Mesothelial cell of epicardium (in vitro differentiated cells): ENCODE measurements around the gene GADD45A. TPM values are rescaled to one million over a fixed set of nuclear protein-coding genes. Genes with fewer than 3 reads are reported as not detected.
"Not testable (repeated sequence)": the region's sequence is repeated elsewhere in the genome, so short reads cannot be mapped to it uniquely, and the experiment has no call there.

ENCODE experiments used
- DNase-seq, 2 experiments: peaks; one replicate each; pipeline ENCODE4 v3.0.0; 2021; ENCODE audit warnings: low spot score in 2 of 2; ENCODE audit not compliant: unreplicated experiment in 2 of 2
- H3K27ac Mint-ChIP-seq: 2 replicates; pipeline ENCODE4 v1.8.0; 2021; ENCODE audit warnings: mixed read lengths
- H3K27me3 Mint-ChIP-seq: 2 replicates; pipeline ENCODE4 v1.8.0; 2021; ENCODE audit warnings: low read depth, mixed read lengths
- H3K36me3 Mint-ChIP-seq: 2 replicates; pipeline ENCODE4 v1.8.0; 2021; ENCODE audit warnings: mixed read lengths
- H3K4me1 Mint-ChIP-seq: 2 replicates; pipeline ENCODE4 v1.8.0; 2021; ENCODE audit warnings: mixed read lengths
- H3K4me3 Mint-ChIP-seq: 2 replicates; pipeline ENCODE4 v1.8.0; 2021; ENCODE audit warnings: mild to moderate bottlenecking, moderate library complexity, mixed read lengths
- H3K9me3 Mint-ChIP-seq: 2 replicates; pipeline ENCODE4 v1.8.0; 2021; ENCODE audit warnings: mixed read lengths
- total RNA-seq: library from RNA; stranded (reverse); gene quantifications from 3 replicates; pipeline ENCODE4 v1.2.1, GENCODE V29; 2021
- TF ChIP-seq, protein P1 (sequence below): fragments of 200-600 bp; sonication (generic); IDR thresholded peaks from one replicate; pipeline ENCODE4 v1.5.0; 2021; ENCODE audit warnings: antibody characterized with exemption; ENCODE audit not compliant: unreplicated experiment

GADD45A gene
- total RNA-seq, 1 donor from 2014 or later: 80.2 TPM

DNA sequence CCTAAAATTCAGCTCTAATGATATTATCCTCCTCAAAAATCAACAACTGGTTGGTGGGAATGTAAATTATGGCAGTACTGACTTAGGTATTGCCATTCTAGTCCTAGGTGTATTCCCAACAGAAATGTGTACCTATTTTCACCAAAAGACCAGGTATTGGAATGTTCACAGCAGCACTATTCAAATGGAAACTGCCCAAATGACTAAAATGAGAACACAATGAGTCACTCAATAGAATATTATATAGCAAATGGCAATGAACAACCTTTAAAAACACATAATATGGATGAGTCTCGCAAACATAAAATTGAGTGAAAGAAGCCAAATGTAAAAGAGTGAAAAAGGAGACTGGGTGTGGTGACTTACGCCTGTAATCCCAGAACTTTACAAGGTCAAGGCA, 44.9 kb downstream of the GADD45A start:
- H3K4me3 Mint-ChIP-seq: no peak overlapping the region
- no peak for DNase-seq
- no peaks in the 10 kb centered on the region for H3K36me3 Mint-ChIP-seq
- peaks cover 12% of the 10 kb centered on the region for H3K4me1 Mint-ChIP-seq
- TF ChIP-seq, protein P1, sequence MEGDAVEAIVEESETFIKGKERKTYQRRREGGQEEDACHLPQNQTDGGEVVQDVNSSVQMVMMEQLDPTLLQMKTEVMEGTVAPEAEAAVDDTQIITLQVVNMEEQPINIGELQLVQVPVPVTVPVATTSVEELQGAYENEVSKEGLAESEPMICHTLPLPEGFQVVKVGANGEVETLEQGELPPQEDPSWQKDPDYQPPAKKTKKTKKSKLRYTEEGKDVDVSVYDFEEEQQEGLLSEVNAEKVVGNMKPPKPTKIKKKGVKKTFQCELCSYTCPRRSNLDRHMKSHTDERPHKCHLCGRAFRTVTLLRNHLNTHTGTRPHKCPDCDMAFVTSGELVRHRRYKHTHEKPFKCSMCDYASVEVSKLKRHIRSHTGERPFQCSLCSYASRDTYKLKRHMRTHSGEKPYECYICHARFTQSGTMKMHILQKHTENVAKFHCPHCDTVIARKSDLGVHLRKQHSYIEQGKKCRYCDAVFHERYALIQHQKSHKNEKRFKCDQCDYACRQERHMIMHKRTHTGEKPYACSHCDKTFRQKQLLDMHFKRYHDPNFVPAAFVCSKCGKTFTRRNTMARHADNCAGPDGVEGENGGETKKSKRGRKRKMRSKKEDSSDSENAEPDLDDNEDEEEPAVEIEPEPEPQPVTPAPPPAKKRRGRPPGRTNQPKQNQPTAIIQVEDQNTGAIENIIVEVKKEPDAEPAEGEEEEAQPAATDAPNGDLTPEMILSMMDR: no peak
- H3K9me3 Mint-ChIP-seq: no peaks in the 10 kb centered on the region
- no peak overlapping the region for H3K27ac Mint-ChIP-seq
- no peaks in the 10 kb centered on the region for H3K27me3 Mint-ChIP-seq

DNA sequence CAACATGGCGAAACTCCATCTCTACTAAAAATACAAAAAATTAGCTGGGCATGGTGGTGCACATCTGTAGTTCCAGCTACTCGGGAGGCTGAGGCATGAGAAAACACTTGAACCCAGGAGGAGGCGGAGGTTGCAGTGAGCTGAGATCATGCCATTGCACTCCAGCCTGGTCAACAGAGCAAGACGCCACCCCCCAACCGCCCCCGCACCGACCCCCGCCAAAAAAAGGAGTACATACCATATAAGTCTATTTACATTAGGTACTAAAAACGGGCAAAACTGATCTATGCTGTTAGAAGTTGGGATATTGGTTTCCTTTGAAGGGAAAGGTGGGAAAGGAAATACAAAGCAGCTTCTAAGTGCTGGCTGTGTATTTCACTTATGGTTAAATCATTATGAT, 45.3 kb downstream of the GADD45A start:
- not testable (repeated sequence) for DNase-seq, H3K36me3 Mint-ChIP-seq, H3K4me3 Mint-ChIP-seq, H3K27me3 Mint-ChIP-seq, H3K9me3 Mint-ChIP-seq, H3K4me1 Mint-ChIP-seq, H3K27ac Mint-ChIP-seq

DNA sequence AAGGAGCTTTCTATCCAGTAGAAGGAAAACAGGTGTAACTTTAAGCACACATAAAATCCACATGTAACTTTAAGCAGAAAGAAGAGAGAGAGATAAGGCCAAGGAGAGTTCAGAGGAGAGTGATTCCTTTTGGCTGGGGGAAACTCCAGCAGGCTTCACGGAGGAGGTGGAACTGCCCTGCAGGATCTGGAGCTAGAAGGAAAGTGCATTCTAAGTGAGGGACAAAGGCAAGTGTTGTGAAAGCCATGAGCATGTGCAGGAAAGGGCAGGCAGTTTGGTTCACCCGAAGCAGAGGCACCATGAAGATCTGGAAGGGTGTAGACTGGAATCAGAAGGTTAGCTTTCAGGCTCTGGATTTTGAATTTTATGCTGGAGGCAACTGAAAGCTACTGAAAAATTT, 46.3 kb downstream of the GADD45A start:
- H3K4me1 Mint-ChIP-seq: peaks cover 12% of the 10 kb centered on the region
- no peaks in the 10 kb centered on the region for H3K27me3 Mint-ChIP-seq
- no peaks in the 10 kb centered on the region for H3K36me3 Mint-ChIP-seq
- H3K27ac Mint-ChIP-seq: no peak overlapping the region
- H3K9me3 Mint-ChIP-seq: no peaks in the 10 kb centered on the region
- DNase-seq: no peak
- TF ChIP-seq, protein P1: no peak
- no peak overlapping the region for H3K4me3 Mint-ChIP-seq

DNA sequence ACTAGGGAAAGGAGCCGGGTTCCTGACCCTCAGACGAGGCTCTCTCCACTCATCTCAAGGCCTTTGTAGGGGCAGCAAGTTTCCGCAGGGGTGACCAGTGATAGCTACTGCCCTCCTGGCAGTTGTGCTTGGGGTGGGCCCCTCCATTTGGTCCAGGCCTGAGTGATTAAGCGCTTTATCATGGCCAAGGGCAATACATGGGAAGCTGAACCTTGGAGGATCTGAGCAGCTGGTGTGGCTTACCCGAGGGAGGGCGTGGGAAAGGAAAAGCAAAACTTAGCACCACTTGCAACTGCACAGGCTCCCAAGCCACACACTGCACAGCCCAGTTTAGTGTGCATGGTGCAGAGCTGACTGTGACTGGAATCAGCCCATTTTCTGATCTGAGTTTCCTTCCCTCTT, 47.8 kb downstream of the GADD45A start:
- H3K27me3 Mint-ChIP-seq: no peaks in the 10 kb centered on the region
- no peak for DNase-seq
- H3K4me3 Mint-ChIP-seq: no peak overlapping the region
- no peaks in the 10 kb centered on the region for H3K36me3 Mint-ChIP-seq
- H3K27ac Mint-ChIP-seq: no peak overlapping the region
- TF ChIP-seq, protein P1: no peak
- H3K9me3 Mint-ChIP-seq: no peaks in the 10 kb centered on the region
- H3K4me1 Mint-ChIP-seq: peaks cover 13% of the 10 kb centered on the region

DNA sequence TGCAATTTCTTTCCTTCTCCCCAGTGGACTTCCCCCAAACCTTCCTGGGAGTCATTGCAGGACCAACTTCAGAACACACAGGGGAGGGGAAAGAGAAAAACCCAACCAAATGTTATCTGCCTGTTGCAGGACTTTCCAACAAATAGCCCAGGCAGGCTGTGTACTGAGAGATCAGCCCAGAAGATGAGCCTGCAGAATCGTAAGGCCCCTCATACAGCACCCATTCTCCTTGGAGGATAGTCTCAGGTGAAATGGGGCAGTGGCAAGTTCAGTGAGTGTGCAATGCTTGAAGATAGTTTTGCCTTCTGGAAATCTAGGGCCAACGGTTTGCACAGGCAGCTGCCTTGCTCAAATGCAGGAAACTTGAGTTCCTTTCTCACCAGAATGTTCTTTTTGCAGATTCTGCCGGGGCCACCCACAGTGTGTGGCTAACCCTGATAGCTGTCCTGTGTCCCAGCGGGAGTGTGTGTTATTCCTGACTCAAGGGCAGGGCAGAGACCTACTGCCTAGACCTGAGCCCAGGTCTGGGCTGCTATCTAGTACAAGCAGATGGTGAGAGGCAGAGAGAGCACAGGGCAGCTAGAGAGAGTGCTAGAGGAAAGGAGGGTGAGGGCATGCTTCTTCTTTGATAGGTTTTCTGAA, 48.8 kb downstream of the GADD45A start:
- Mint-ChIP-seq H3K27ac (no peak overlapping the region), H3K4me3 (no peak overlapping the region), H3K27me3 (no peaks in the 10 kb centered on the region), H3K9me3 (no peaks in the 10 kb centered on the region), H3K36me3 (no peaks in the 10 kb centered on the region), H3K4me1 (peaks cover 13% of the 10 kb centered on the region)
- DNase-seq: no peak
- TF ChIP-seq, protein P1: no peak

DNA sequence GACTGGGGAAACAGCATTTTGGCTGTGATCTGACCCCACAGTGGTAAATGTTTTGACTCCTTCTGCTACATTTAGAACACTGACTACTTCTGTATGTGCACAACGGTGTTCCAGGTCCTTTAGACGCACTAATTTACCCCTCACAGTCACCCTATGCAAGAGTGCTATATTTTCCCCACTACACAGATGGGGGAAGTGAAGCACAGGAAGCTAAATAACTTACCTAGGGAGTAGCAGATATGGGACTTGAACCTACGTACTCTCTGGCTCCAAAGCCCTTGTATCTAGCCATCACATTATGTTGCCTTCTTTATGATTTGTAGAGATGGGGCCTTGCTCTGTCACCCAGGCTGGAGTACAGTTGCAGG, 49.3 kb downstream of the GADD45A start:
- TF ChIP-seq, protein P1: no peak

More for the DNA sequence above, 49.3 kb downstream of the GADD45A start:
- Mint-ChIP-seq H3K4me1 (peaks cover 13% of the 10 kb centered on the region), H3K36me3 (no peaks in the 10 kb centered on the region), H3K27me3 (no peaks in the 10 kb centered on the region), H3K27ac (no peak overlapping the region), H3K4me3 (no peak overlapping the region), H3K9me3 (no peaks in the 10 kb centered on the region)
- DNase-seq: no peak
